Esophagus squamous epithelium (tissue), 4 donors: Measurements from ENCODE around the gene FANCE.

Experiments
- CTCF ChIP-seq, 6 experiments: fragments of 450-650 bp in 4 of 6; fragments of 200-600 bp in 2 of 6; sonication (generic) in 2 of 6; IDR thresholded peaks; one replicate each; pipeline ENCODE4 v1.5.1; 2016 to 2019; ENCODE audit warnings: antibody characterized with exemption in 6 of 6, mild to moderate bottlenecking in 4 of 6, moderate library complexity in 4 of 6
- POLR2A ChIP-seq, 4 donors: fragments of 450-650 bp; IDR thresholded peaks; one replicate each; pipeline ENCODE4 v1.6.1; 2017; ENCODE audit warnings: antibody characterized with exemption in 4 of 4, mild to moderate bottlenecking in 4 of 4, moderate library complexity in 3 of 4

- TF ChIP-seq CTCF (IDR thresholded peaks at IDR 0.05) (no peak), POLR2A (IDR thresholded peaks at IDR 0.05) (no peak)
Measured at GRCh38 chr6:35485402-35485877, 33.3 kb downstream of the FANCE start.
